NK-92 (cell line): ENCODE measurements around the gene TDRD1.

Experiments
- DNase-seq: peaks from one replicate; lab custom pipeline; 2025; ENCODE audit not compliant: unreplicated experiment; lab: John Stamatoyannopoulos, UW

Gene TDRD1

GRCh38 chr10:114175667-114176066 lies 3.5 kb upstream of the TDRD1 start:
- DNase-seq: no peak

DNA sequence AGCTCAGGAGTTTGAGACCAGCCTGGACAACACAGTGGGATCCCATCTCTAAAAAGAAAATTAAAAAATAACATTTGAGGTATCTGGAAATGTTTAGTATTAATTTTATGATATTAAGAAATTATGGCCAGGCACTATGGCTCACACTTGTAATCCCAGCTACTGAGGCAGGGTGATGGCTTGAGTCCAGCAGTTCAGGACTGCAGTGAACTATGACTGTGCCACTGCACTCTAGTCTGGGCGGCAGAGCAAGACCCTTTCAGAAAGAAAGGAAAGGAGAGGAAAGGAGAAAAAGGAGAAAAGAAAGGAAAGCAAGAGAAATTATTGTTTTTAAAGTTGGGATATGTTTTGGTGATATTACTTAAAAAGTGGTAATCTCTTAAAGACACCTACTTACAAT lies 2.6 kb upstream of the TDRD1 start:
- no peak for DNase-seq

- no peak for DNase-seq
These were observed 594 bp downstream of the TDRD1 start for GRCh38 chr10:114179747-114180146.

DNA sequence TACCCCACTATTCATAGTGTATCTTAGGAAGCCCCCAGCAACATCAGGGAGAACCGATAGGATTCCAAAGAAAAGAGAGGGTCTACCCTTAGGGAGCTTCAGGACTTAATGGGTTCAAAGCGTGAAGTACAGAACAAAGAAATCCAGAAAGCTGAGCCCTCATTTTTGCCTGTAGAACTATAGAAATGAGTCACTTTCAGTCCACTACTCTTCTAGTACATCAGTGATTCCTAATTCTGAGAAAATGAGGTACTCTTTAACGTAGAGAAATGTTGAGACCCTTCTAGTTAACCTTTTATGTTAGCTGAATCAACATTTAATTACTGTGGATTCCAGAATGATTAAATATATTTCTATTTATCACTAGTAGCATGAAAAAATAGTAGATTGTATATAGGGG lies 1.8 kb downstream of the TDRD1 start:
- DNase-seq: no peak

GRCh38 chr10:114181971-114182370 lies 2.8 kb downstream of the TDRD1 start:
- no peak for DNase-seq

DNA sequence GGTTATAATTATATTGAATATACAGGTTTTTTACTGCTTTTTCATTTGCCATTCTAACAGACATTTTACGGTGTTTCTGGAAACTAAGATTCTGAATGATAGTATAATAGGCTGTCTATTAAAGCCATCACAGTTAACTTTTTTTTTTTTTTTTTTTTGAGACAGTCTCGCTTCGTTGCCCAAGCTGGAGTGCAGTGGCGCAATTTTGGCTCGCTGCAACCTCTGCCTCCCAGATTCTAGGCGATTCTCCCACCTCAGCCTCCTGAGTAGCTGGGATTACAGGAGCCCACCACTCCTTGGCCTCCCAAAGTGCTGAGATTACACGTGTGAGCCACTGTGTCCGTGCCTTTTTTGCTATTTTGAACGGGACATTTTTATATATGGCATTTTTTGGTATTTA lies 4.4 kb downstream of the TDRD1 start:
- DNase-seq: no peak

DNA sequence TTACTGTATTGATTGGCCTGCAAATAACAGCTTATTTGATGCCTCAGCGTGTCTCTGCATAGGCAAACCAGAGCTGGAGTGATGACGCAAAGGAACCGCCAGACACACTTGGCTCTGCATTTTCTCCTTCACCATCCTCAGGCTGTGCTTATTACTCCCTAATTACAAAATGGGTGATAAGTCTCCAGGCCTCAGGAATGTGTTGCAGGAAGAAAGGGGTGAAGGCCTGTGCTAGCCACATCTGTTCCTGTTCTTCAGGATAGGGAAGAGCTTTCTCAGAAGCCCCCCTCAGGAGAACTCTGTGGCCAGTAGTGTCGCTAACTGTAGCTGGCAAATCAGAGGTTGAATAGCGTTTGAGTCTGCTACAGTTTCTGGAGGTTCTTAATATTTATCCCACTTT lies 5.1 kb downstream of the TDRD1 start:
- no peak for DNase-seq

GRCh38 chr10:114188001-114188400 lies 8.8 kb downstream of the TDRD1 start:
- DNase-seq: no peak

DNA sequence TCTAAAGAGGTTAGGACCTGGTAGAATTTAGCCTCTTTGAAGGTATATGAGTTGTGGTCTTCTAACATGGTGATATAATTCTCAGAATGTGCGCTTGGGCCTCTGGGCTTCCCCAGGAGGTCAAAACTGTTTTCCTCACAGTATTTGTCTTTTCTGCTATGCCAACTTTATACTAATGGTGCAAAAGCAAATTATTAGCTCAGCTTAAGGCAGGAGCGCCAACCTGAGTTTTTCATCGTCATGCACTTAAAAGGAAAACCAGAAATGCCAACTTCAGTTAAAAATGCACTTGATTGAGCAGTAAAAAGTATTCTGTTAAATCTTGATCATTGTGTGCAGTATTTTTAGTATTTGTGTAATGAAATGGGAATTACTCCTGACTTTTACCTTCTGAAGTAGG lies 9.7 kb downstream of the TDRD1 start:
- DNase-seq: no peak

DNA sequence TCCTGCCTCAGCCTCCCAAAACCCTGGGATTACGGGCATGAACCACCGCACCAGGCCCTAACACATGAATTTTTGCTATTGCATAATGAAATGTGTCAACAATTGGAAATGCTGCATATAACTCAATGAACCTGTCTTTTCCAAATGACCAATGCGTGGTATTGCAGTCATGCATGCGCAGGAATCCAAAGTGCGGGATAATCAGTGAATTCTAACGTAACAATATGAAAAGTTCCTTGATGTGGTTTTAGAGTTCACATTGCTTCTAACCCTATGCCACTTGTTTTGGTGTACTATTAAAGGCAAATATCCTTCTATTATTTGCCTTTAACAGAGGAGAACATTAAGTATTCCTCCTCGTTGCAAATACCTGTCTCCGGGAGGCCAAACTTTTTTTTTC lies 10.5 kb downstream of the TDRD1 start:
- DNase-seq: no peak

DNA sequence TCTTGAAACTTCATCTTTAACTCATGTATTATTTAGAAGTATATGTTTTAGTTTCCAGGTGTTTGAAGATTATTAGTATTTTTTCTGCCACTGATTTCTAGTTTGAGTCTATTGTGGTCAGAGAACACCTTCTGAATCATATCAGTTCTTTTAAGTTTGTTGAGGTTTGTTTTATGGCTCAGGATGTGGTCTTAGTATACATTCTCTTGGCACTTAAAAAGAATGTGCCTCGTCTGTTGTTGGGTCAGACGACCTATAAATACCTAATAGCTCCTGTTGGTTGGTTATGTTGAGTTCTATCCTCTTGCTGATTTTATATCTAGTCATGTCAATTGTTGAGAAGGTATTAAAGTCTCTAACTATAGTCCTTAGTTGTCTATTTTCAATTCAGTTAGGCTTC lies 15.9 kb downstream of the TDRD1 start:
- no peak for DNase-seq

- DNase-seq: no peak
These were observed 20.1 kb downstream of the TDRD1 start for GRCh38 chr10:114199239-114199638.

DNA sequence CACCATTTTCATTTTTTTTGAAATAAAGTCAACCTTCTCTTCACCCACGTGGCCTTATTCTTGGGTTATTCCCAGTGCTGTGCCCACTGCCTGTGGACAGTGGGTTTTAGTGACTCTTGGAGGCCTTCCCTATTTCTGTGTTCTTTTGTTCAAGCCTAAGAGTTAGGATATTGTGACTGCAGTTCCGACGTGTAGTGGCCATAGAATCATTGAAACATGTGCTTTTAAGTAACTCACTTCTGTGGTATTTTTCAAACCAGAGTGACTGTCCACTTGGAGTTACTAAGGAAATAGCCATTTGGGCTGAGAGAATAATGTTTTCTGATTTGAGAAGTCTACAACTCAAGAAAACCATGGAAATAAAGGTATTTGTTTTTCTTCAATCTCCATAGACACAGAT lies 23.7 kb downstream of the TDRD1 start:
- no peak for DNase-seq

- no peak for DNase-seq
These were observed 27.7 kb downstream of the TDRD1 start for GRCh38 chr10:114206902-114207301.

- no peak for DNase-seq
These were observed 28.2 kb downstream of the TDRD1 start for GRCh38 chr10:114207349-114207748.

- DNase-seq: no peak
These were observed 29.2 kb downstream of the TDRD1 start for GRCh38 chr10:114208351-114208750.

GRCh38 chr10:114212153-114212552 lies 33.0 kb downstream of the TDRD1 start:
- DNase-seq: no peak

DNA sequence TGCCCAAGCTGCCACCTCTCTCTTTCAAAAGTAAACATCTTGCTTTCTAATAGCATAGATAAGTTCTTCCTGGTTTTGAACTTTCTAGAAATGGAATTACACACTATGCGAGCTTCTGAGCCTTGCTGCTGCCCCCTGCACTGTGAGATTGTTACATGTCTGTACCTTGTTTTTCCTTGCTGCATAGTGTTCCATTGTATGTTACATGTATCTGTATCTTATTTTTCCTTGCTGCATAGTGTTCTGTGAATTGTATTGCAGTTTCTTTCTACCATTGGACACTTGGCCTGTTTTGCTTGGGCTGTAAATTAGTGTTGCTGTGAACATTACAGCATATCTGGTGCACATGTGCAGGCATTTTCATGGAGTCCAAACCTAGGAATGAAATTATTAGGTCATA lies 35.9 kb downstream of the TDRD1 start:
- no peak for DNase-seq

- DNase-seq: no peak
These were observed 41.1 kb downstream of the TDRD1 start for GRCh38 chr10:114220281-114220680.

- DNase-seq: no peak
These were observed 42.1 kb downstream of the TDRD1 start for GRCh38 chr10:114221235-114221634.

DNA sequence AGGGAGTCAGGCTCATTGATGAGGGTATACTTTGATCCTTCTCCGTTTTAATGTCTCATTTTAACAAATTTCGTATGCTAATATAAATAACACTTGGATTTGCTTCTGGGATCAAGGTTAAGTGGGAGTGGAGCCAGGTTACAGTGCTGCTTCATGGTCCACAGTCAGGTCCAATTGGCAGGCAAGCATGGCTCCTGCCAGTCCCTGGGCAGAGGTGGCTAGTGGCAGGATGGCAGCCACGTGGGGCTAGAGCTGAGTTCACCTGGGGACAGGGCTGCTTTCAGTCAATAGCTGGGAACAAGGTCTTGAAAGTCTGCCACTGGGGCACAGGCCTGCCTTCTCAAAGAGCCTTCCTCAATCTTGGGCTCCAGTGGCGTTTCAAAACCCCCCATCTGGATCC lies 43.9 kb downstream of the TDRD1 start:
- no peak for DNase-seq

DNA sequence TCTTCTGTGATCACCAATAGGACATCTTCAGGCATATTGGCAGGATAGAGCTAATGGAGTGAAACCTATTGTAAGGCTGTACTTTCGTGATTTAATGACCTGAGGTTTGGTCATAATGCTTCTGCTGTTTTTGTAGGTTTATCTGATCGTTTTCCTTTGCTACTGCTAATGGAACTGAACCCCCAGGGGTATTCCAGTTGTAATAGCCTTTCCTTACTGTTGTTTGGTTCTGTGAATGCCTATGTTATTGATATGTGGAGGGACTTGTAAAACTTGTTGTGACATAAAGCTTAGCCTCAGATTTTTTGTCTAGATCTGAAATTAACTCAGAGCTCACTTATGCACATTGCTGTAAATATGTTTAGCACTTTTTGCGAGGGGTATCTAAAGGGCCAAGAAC lies 49.0 kb downstream of the TDRD1 start:
- DNase-seq: no peak

- DNase-seq: no peak
These were observed 53.5 kb downstream of the TDRD1 start for GRCh38 chr10:114232561-114233176.

GRCh38 chr10:114233482-114233881 lies 54.3 kb downstream of the TDRD1 start:
- no peak for DNase-seq
